ENCODE measurements around the gene ABCA13. TPM values are rescaled to one million over a fixed set of nuclear protein-coding genes. Genes with fewer than 3 reads are reported as not detected.
"Not testable (repeated sequence)": the region's sequence is repeated elsewhere in the genome, so short reads cannot be mapped to it uniquely, and the experiment has no call there.

ABCA13 gene
- total RNA-seq, 1 donor from 2014 or later = not detected

GRCh38 chr7:48140001-48140681 lies 31.1 kb upstream of the ABCA13 start:
- intact Hi-C loops (cut with micrococcal nuclease) = no loop called here
- H3K9me3 ChIP-seq (replicated peaks) = peaks cover 6% of the 10 kb centered on the region
- TF ChIP-seq, protein P1, sequence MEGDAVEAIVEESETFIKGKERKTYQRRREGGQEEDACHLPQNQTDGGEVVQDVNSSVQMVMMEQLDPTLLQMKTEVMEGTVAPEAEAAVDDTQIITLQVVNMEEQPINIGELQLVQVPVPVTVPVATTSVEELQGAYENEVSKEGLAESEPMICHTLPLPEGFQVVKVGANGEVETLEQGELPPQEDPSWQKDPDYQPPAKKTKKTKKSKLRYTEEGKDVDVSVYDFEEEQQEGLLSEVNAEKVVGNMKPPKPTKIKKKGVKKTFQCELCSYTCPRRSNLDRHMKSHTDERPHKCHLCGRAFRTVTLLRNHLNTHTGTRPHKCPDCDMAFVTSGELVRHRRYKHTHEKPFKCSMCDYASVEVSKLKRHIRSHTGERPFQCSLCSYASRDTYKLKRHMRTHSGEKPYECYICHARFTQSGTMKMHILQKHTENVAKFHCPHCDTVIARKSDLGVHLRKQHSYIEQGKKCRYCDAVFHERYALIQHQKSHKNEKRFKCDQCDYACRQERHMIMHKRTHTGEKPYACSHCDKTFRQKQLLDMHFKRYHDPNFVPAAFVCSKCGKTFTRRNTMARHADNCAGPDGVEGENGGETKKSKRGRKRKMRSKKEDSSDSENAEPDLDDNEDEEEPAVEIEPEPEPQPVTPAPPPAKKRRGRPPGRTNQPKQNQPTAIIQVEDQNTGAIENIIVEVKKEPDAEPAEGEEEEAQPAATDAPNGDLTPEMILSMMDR (IDR thresholded peaks at IDR 0.05; ENCODE audit: borderline replicate concordance) = no peak
- no peak for DNase-seq
- no peaks in the 10 kb centered on the region for H3K27me3 ChIP-seq (ENCODE audit: low read depth)
- H3K27ac ChIP-seq (replicated peaks) = no peak overlapping the region
- H3K4me3 ChIP-seq = no peak overlapping the region
- H3K36me3 ChIP-seq = no peaks in the 10 kb centered on the region
- no peaks in the 10 kb centered on the region for H3K4me1 ChIP-seq

- Histone ChIP-seq H3K4me3 (no peak overlapping the region), H3K36me3 (no peaks in the 10 kb centered on the region), H3K27ac (replicated peaks) (no peak overlapping the region), H3K27me3 (ENCODE audit: low read depth) (peaks cover 3% of the 10 kb centered on the region), H3K4me1 (no peaks in the 10 kb centered on the region), H3K9me3 (replicated peaks) (peaks cover 6% of the 10 kb centered on the region)
- DNase-seq = no peak
- TF ChIP-seq, protein P1 (IDR thresholded peaks at IDR 0.05; ENCODE audit: borderline replicate concordance) = no peak
- intact Hi-C loops (cut with micrococcal nuclease) = no loop called here
Measured at GRCh38 chr7:48141521-48141920, 29.7 kb upstream of the ABCA13 start.

DNA sequence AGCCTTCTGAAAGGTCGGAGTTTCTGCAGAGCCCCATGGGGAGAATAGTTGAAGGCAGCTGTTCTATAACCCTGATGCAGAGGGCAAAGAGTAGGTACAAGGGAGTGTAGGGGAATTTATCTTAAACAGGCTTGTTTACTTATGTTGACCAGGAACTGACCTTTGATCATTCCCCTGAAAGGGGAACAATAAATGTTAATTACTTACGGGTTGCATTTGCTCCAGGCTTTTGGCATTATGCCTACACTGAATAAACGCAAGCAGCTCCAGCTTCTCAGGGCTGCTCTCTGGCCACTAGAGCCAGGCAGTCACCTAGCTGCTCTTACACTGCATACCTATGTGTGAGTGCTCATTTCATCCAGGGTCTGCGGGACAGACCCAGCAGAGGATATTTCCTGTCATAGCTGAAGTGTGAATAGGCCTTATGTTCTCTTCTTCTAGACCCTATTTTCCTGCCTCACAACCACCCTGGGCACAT lies 26.9 kb upstream of the ABCA13 start:
- no peak overlapping the region for H3K27ac ChIP-seq (replicated peaks)
- intact Hi-C loops (cut with micrococcal nuclease) = no loop called here
- TF ChIP-seq, protein P1 (IDR thresholded peaks at IDR 0.05; ENCODE audit: borderline replicate concordance) = no peak
- no peak for DNase-seq
- H3K36me3 ChIP-seq = no peaks in the 10 kb centered on the region
- peaks cover 6% of the 10 kb centered on the region for H3K9me3 ChIP-seq (replicated peaks)
- peaks cover 27% of the 10 kb centered on the region for H3K27me3 ChIP-seq (ENCODE audit: low read depth)
- no peaks in the 10 kb centered on the region for H3K4me1 ChIP-seq
- no peak overlapping the region for H3K4me3 ChIP-seq

- Histone ChIP-seq H3K36me3 (no peaks in the 10 kb centered on the region), H3K4me3 (no peak overlapping the region), H3K27me3 (ENCODE audit: low read depth) (peaks cover 33% of the 10 kb centered on the region), H3K27ac (replicated peaks) (no peak overlapping the region), H3K9me3 (replicated peaks) (no peaks in the 10 kb centered on the region), H3K4me1 (no peaks in the 10 kb centered on the region)
- TF ChIP-seq, protein P1 (IDR thresholded peaks at IDR 0.05; ENCODE audit: borderline replicate concordance) = no peak
- DNase-seq = no peak
- intact Hi-C loops (cut with micrococcal nuclease) = no loop called here
Measured at GRCh38 chr7:48147078-48147591, 24.1 kb upstream of the ABCA13 start.

- H3K27ac ChIP-seq (replicated peaks); intact Hi-C loops (cut with micrococcal nuclease); H3K36me3 ChIP-seq; H3K4me3 ChIP-seq; DNase-seq; H3K4me1 ChIP-seq; H3K9me3 ChIP-seq (replicated peaks): not testable (repeated sequence)
- H3K27me3 ChIP-seq (ENCODE audit: low read depth) = peaks cover 33% of the 10 kb centered on the region
Measured at GRCh38 chr7:48147690-48148089, 23.6 kb upstream of the ABCA13 start.

DNA sequence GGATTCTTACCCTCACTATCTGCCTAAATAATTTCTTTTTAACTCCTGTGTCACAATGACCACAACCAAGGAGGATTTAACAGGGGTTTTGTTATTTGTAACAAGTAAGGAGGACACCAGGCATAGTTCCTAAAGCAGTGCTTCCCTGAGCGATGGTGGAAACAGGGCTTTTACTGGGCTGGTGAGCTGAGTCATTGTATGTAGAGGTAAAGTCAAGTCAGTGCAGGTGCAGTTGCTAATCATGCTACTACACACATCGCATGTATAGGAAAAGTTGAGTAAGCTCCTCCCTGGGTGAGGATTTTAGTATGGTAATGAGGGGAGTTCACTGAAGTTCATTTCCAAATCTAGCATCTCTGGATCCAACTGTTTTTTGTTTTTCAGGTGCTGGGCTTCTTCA lies 22.9 kb upstream of the ABCA13 start:
- H3K27me3 ChIP-seq (ENCODE audit: low read depth) = peaks cover 33% of the 10 kb centered on the region

More for the DNA sequence above, 22.9 kb upstream of the ABCA13 start:
- DNase-seq = no peak
- no peak overlapping the region for H3K27ac ChIP-seq (replicated peaks)
- TF ChIP-seq, protein P1 (IDR thresholded peaks at IDR 0.05; ENCODE audit: borderline replicate concordance) = no peak
- intact Hi-C loops (cut with micrococcal nuclease) = no loop called here
- H3K9me3 ChIP-seq (replicated peaks) = no peaks in the 10 kb centered on the region
- no peaks in the 10 kb centered on the region for H3K4me1 ChIP-seq
- no peaks in the 10 kb centered on the region for H3K36me3 ChIP-seq
- no peak overlapping the region for H3K4me3 ChIP-seq

All from left ventricle myocardium inferior (tissue), 1 donor.